K562 (cell line): ENCODE measurements around the gene SORCS2. TPM values are rescaled to one million over a fixed set of nuclear protein-coding genes. Genes with fewer than 3 reads are reported as not detected.

ENCODE experiments used
- ATAC-seq: fragments of 200-7000 bp; cut with Tn5 transposase; 3 replicates; pipeline ENCODE4 v1.9.1; 2020; ENCODE audit warnings: moderate library complexity
- BruUV-seq: library from RNA; stranded (reverse); fragments of 400-500 nt; replicated peaks from 2 replicates; lab custom pipeline; 2021; lab: Mats Ljungman, UMichigan
- CTCF ChIA-PET: fragments of 300-600 bp; formaldehyde crosslinking; extraction: SDS; loops from one replicate; lab custom pipeline; 2021; ENCODE audit warnings: low intra/inter-chr PET ratio; lab: Yijun Ruan, JAX
- POLR2A ChIA-PET: fragments of 300-600, 350-650 bp; sonication (Branson Sonifier 250); formaldehyde crosslinking; extraction: SDS; loops from one replicate; lab custom pipeline; 2021; ENCODE audit warnings: antibody characterized with exemption, inconsistent platforms; lab: Yijun Ruan, JAX
- DNase-seq, 4 experiments: peaks; one replicate each; pipeline versions ENCODE4 v3.0.0 to v3.0.0-alpha.2; 2011 to 2018; ENCODE audit warnings: low spot score in 3 of 4, mixed read lengths in 3 of 4; ENCODE audit errors: extremely low read depth in 1 of 4
- FAIRE-seq: peaks from 2 replicates; lab custom pipeline; 2011; peaks lifted over from hg19 to GRCh38; lab: Jason Lieb, UNC
- H2AFZ ChIP-seq: 2 replicates; pipeline ENCODE4 v1.6.0; 2011; ENCODE audit warnings: low read depth, low read length, control low read depth, inconsistent platforms
- H3K27ac ChIP-seq: fragments of 200-600 bp; 3 replicates; pipeline ENCODE4 v1.8.0; 2011; ENCODE audit warnings: low read depth, mild to moderate bottlenecking, control low read depth, inconsistent platforms, low read length, moderate library complexity, mixed read lengths; ENCODE audit errors: extremely low read depth
- H3K27me3 ChIP-seq, 2 experiments: fragments of 300-600 bp in 1 of 2; 2 replicates in 1 of 2; 3 replicates in 1 of 2; pipeline versions ENCODE4 v1.6.0 to v1.8.0; 2011; ENCODE audit warnings: inconsistent platforms in 2 of 2, low read length in 2 of 2, mild to moderate bottlenecking in 1 of 2, mixed read lengths in 1 of 2, moderate library complexity in 1 of 2; ENCODE audit not compliant: control insufficient read depth in 2 of 2, insufficient read depth in 2 of 2
- H3K36me3 ChIP-seq: fragments of 300-600 bp; 3 replicates; pipeline ENCODE4 v1.8.0; 2011; ENCODE audit warnings: mild to moderate bottlenecking, low read length, inconsistent platforms; ENCODE audit not compliant: control insufficient read depth, insufficient read depth
- H3K4me1 ChIP-seq, 2 experiments: fragments of 200-600 bp in 1 of 2; replicated peaks in 1 of 2; 2 replicates in 1 of 2; 3 replicates in 1 of 2; pipeline versions ENCODE4 v1.5.1 to v1.8.0; 2011; ENCODE audit warnings: inconsistent platforms in 2 of 2, low read length in 2 of 2, mild to moderate bottlenecking in 1 of 2, mixed read lengths in 1 of 2, moderate library complexity in 1 of 2; ENCODE audit not compliant: control insufficient read depth in 2 of 2, insufficient read depth in 2 of 2
- H3K4me2 ChIP-seq: 2 replicates; pipeline ENCODE4 v1.6.1; 2011; ENCODE audit warnings: low read length, control low read depth, inconsistent platforms, mixed read lengths; ENCODE audit not compliant: insufficient read depth
- H3K4me3 ChIP-seq: fragments of 200-600 bp; sonication (generic), shearing (Covaris generic); 2 replicates; pipeline ENCODE4 v1.5.1; 2016; ENCODE audit warnings: control low read depth, inconsistent platforms
- H3K79me2 ChIP-seq: fragments of 200-600 bp; 3 replicates; pipeline ENCODE4 v1.8.0; 2011; ENCODE audit warnings: low read length, inconsistent platforms; ENCODE audit not compliant: control insufficient read depth, insufficient read depth
- H3K9ac ChIP-seq, 2 experiments: 2 replicates each; pipeline versions ENCODE4 v1.6.0 to v1.6.1; 2011; ENCODE audit warnings: low read depth in 2 of 2, low read length in 2 of 2, control low read depth in 1 of 2, inconsistent platforms in 1 of 2, mild to moderate bottlenecking in 1 of 2, mixed read lengths in 1 of 2; ENCODE audit not compliant: insufficient read depth in 1 of 2
- H3K9me1 ChIP-seq: one replicate; pipeline ENCODE4 v1.6.0; 2011; ENCODE audit warnings: inconsistent platforms, mild to moderate bottlenecking, low read length, moderate library complexity; ENCODE audit not compliant: control insufficient read depth, insufficient read depth
- H3K9me3 ChIP-seq: replicated peaks from 2 replicates; pipeline ENCODE4 v1.5.1; 2011; ENCODE audit warnings: low read depth, low read length, inconsistent platforms; ENCODE audit not compliant: control insufficient read depth, insufficient read depth
- H4K20me1 ChIP-seq: replicated peaks from 2 replicates; pipeline ENCODE4 v1.6.1; 2011; ENCODE audit warnings: low read length, inconsistent platforms, mixed read lengths; ENCODE audit not compliant: control insufficient read depth, insufficient read depth
- EHMT2 ChIP-seq: fragments of 450-650 bp; IDR thresholded peaks from 2 replicates; pipeline ENCODE4 v1.6.1; 2018; ENCODE audit warnings: antibody characterized with exemption
- WGBS: fragments of 100-300 bp; shearing (Covaris generic); methylation state at CpG from one replicate; pipeline ENCODE4 v1.1.6; 2016; ENCODE audit warnings: low coverage, mixed read lengths; ENCODE audit not compliant: insufficient coverage; ENCODE audit errors: missing lambda C conversion rate; 5-methylcytosine and 5-hydroxymethylcytosine counted together
- in situ Hi-C: fragments of 300-500 bp; cut with MboI; formaldehyde crosslinking; loops from 4 replicates; pipeline ENCODE4 v1.15.0; 2018; ENCODE audit warnings: inconsistent platforms, mixed read lengths
- intact Hi-C: fragments of 100-400 bp; cut with micrococcal nuclease; formaldehyde crosslinking; loops from 2 replicates; pipeline ENCODE4 v1.14.2; 2022
- polyA plus RNA-seq, 8 experiments: library from polyadenylated mRNA; depleted of rRNA in 4 of 8; stranded (reverse) in 5 of 8; unstranded in 3 of 8; fragments of >200 nt; fragmentation: Nextera tagmentation in 2 of 8; fragmentation: Illumina TruSeq in 1 of 8; extraction: Ambion mirVana in 2 of 8; extraction: Trizol in 1 of 8; gene quantifications; 2 replicates each; pipeline versions ENCODE4 v1.2.1 to v1.2.3, GENCODE V29; 2011 to 2014; ENCODE audit warnings: inconsistent platforms in 1 of 8, missing spikeins in 1 of 8
- total RNA-seq, 7 experiments: library from RNA; depleted of rRNA in 6 of 7; stranded (reverse); fragments of >200 nt in 6 of 7; fragmentation: Illumina TruSeq in 2 of 7; extraction: Trizol in 2 of 7; gene quantifications; 2 replicates each; pipeline versions ENCODE4 v1.2.1 to v1.2.3, GENCODE V29; 2011 to 2021; ENCODE audit warnings: low replicate concordance in 1 of 7
- TF ChIP-seq, protein P1 (sequence below), 3 experiments: IDR thresholded peaks in 2 of 3; conservative IDR thresholded peaks in 1 of 3; 2 replicates each; pipeline ENCODE4 v1.5.1; 2011 to 2012; ENCODE audit warnings: low read length in 3 of 3, mild to moderate bottlenecking in 3 of 3, control low read depth in 2 of 3, improper control_type of control experiment in 1 of 3, inconsistent platforms in 1 of 3, low read depth in 1 of 3, mixed read lengths in 1 of 3, moderate library complexity in 1 of 3; ENCODE audit not compliant: insufficient read depth in 2 of 3

Gene SORCS2
- total and polyA plus RNA-seq, 9 of the 15 experiments (the other 6 are each of a cell fraction or from before 2014, with no cell fraction given), result not detected

DNA sequence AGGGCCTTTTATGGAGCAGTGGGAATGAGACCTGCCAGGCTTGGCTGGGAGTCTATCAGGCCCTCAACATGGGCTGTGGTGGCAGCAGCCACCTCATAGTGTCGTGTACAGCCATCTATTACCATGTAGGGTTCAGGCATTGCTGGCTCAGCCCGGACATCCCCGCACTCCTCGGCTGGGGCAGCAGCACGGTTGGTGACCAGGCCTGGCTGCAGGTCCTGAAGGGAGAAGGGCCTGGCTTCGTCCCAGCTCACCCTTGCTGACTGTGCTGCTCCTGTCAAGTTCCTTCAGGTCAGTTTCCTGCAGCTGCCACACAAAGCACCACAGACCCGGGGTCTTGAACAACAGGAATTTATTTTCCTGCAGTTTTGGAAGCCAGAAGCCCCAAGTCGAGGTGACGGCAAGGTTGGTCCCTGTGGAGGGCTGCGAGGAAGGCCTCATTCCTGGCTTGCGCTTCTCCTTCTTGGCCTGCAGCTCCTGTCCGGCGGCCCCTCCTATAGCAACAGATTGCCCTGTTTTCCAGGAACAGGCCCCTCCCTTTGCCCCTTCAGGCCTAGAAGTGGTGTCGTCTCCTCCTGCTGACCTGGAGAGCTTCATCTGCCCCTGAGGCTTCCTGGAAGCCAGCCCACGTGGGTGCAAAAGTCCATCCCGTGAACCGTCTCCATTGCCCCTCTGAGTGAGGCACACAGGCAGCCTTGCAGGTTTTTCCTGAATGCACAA is 25.2 kb upstream of the SORCS2 start:
- Histone ChIP-seq H3K9me3 (no peaks in the 10 kb centered on the region), H3K79me2 (no peaks in the 10 kb centered on the region), H3K27me3 (peaks cover 54 to 86% of the 10 kb centered on the region in 2 experiments; a peak in 4 of 5 replicates), H4K20me1 (peaks cover 13% of the 10 kb centered on the region; the same call in 1 of the 2 replicates), H3K4me1 (no peaks in the 10 kb centered on the region), H3K9ac (no peak overlapping the region), H3K36me3 (no peaks in the 10 kb centered on the region), H3K4me3 (no peak overlapping the region), H3K9me1 (no peaks in the 10 kb centered on the region), H3K27ac (no peak overlapping the region), H2AFZ (no peak overlapping the region), H3K4me2 (no peak overlapping the region)
- in situ Hi-C loops, result no loop called here
- POLR2A ChIA-PET, result interaction anchor here (1.7 kb wide), 1 partner anchor 9 kb away, joined by 4 read pairs; no protein-coding TSS in a partner anchor
- no peak for ATAC-seq
- TF ChIP-seq EHMT2, result no peak
- TF ChIP-seq, protein P1, sequence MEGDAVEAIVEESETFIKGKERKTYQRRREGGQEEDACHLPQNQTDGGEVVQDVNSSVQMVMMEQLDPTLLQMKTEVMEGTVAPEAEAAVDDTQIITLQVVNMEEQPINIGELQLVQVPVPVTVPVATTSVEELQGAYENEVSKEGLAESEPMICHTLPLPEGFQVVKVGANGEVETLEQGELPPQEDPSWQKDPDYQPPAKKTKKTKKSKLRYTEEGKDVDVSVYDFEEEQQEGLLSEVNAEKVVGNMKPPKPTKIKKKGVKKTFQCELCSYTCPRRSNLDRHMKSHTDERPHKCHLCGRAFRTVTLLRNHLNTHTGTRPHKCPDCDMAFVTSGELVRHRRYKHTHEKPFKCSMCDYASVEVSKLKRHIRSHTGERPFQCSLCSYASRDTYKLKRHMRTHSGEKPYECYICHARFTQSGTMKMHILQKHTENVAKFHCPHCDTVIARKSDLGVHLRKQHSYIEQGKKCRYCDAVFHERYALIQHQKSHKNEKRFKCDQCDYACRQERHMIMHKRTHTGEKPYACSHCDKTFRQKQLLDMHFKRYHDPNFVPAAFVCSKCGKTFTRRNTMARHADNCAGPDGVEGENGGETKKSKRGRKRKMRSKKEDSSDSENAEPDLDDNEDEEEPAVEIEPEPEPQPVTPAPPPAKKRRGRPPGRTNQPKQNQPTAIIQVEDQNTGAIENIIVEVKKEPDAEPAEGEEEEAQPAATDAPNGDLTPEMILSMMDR (IDR thresholded peaks at IDR 0.05 in 2 of 3, conservative IDR thresholded peaks at IDR 0.05 in 1 of 3; ENCODE audit: insufficient read depth in 2 of 3, low read depth in 1 of 3, low read length in 3 of 3), result no peak
- no peak for FAIRE-seq
- DNase-seq, result no peak
- BruUV-seq, result no TSS peak
- intact Hi-C loops, result no loop called here
- WGBS, result under 1% methylated on average over 17 of the region's 17 CpGs
- CTCF ChIA-PET, result no interaction called here
